NCI-H226 (cell line): Measurements from ENCODE around the gene PEX14.
A peak's percentile ranks its signal among the peaks of the same experiment; 100 is the strongest.

Source experiments
- DNase-seq: peaks from one replicate; pipeline ENCODE4 v3.0.0-alpha.2; 2015

Gene PEX14

DNA sequence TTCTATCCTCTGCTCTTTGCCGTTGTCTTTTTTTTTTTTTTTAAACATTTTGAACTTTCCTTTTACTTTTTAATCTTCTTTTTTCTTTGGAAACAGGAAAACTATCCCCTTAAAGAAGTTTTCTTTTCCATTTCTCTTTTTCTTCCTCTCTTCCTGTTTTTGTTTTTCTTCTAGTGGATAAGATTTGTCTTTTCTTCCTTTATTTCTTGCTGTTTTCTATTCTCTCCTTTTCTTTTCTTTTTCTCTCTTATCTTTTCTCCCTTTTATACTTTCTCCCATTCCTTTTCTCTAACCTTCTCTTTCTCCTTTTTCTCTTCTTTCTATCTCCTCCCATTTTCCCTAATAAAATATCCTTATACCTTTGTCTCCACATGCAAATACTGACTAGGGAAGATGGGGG lies 46.2 kb downstream of the PEX14 start:
- DNase-seq = no peak

DNA sequence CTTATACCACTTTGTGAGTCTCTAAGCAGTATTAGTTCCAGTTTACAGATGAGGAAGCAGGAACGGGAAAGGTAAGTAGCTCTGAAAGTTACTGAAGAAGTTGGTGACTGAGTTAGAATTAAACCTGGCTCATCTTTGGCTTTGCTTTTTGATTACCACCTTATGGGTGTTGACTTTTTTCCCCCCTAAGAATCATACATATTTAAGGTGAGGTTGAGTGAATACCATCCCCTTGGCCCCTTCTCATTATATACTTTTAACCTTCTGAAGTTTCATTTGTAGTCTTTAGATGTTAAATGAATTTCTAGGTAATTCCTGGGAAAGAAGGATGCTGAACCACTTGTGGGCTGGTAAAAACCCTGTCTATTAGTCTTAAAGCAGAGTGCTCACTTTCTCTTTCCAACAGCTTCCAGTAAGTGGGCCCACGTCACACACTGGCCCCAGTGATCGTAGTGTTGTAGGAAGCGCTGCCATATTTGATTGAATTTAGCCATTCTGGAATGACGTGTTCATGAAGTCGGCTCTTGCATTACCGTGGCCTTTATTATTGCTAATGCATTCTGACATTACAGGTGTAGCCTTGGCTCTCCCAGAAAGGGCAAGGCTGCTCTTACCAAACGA lies 46.9 kb downstream of the PEX14 start:
- no peak for DNase-seq

- DNase-seq = no peak
Observed at GRCh38 chr1:10522322-10522860, 47.6 kb downstream of the PEX14 start.

GRCh38 chr1:10525208-10525607 lies 50.5 kb downstream of the PEX14 start:
- DNase-seq = no peak

GRCh38 chr1:10528066-10529014 lies 53.6 kb downstream of the PEX14 start:
- peak; percentile 97 for DNase-seq

GRCh38 chr1:10529091-10529490 lies 54.3 kb downstream of the PEX14 start:
- DNase-seq = no peak

- no peak for DNase-seq
Observed at GRCh38 chr1:10529765-10530164, 55.0 kb downstream of the PEX14 start.

DNA sequence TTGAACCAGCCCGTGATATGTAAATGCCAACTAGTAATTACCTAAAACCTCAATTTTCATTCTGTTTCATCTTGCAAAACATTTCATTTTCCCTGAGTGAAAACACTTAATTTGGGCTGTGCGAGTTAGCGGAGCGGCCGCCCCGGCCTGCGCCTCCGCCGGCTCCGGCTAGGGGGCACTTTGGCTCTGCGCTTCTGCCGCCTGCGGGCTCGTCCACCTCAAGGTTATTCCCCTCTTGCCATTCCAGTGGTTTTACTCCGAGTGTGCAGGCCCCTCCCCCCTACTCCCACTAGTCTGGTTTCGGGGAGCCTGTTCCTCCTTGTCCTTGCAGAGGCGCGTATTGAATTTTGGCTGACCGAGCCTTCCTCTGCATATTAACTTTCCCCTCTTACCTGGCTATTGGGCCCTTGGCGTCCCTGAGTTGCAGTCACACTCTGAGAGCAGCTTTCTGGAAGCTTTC lies 55.6 kb downstream of the PEX14 start:
- DNase-seq = no peak

GRCh38 chr1:10530756-10531495 lies 56.2 kb downstream of the PEX14 start:
- no peak for DNase-seq

DNA sequence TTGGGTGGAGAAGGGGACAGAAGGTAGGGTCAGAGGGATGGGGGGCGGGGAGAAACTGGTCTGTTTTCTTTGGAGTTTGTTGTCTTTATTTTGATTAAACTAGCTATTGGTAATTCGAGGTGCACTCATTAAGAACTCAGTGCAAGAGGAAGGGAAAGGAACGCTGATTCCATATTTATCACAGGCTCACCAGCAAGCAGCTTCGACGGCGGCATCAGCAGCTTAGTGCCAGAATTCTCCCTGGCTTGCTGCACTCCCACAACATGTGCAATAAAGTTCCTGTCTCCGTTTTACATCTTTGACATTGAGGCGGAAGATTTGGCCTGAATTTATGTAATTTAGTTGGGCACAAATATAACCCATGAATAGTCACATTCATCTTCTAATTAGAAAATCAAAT lies 57.6 kb downstream of the PEX14 start:
- DNase-seq = no peak

DNA sequence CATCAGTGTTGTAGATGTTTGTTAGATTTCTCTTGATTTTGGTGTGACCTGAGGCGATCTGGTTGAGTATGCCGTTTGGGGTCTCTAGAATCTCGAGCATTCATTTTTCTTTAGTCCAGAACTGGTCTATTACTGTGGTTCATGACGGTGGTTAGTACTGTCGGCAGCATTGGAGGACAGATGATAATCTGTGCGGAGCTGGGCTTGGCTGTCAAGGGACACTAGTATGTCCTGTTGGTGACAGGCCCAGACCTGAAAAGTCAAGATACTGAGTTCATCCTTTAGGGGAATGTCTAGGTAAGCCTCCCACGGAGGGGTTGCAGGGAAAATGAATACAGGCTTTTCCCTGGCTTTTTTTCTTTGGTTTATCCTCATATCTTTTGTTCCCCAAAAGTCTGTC lies 59.8 kb downstream of the PEX14 start:
- no peak for DNase-seq

DNA sequence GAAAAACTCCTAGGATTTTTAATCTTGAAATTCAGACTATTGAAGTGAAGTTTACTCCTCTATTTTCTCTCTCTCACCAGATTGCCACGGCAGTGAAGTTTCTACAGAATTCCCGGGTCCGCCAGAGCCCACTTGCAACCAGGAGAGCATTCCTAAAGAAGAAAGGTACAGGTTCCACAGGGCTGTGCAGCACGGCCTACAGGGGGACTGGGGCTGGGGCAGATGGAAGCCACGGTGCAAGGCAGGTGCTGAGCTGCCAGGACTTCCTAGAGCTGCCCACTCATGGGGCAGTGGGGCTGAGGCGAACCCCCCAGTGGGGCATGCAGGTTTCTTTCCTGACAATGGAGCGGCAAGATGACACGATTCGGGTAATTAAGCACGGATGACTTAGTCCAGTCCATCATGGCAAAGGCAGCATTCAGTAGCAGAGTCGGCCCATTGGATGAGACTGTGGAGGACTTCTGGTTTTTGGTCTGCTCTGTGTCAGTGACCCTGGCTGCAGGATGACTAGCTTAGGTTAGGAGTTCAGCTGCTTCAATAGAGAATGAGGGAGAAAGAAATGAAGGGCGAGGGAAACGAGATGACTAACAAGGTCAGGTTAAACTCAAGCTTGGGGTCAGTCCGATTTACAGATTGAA lies 61.5 kb downstream of the PEX14 start:
- DNase-seq = no peak

DNA sequence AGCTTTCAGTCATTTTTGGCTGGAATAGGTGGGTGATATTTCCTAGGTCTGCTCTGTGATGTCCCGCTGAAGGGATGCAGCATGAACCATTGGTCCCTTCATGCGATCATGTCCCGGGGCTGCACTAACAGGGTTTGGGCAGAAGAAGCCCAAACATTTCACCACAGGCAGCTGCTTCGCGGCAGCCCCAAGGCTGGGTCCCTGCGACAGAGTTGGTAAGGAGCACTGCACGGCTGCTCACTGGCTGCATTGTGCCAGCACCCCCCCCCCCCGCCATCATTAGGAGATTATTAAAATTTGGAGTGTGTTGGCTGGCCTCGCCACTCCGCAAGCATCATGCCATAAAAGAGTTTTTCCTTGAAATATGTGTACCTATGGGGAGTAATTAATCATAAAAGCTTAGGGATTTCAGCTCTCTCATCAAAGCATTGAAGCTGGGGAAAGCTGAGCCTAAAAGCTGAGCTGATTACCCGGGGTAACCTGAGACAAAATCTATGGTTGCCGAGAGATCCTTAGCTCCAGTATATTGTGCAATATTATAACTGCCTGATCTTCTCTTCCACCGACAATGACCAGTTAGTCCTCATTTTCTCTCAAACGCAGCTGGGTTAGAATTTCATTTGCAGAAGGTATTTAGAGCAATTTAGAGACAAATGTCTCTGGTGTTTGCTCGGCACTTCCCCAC lies 62.5 kb downstream of the PEX14 start:
- no peak for DNase-seq

DNA sequence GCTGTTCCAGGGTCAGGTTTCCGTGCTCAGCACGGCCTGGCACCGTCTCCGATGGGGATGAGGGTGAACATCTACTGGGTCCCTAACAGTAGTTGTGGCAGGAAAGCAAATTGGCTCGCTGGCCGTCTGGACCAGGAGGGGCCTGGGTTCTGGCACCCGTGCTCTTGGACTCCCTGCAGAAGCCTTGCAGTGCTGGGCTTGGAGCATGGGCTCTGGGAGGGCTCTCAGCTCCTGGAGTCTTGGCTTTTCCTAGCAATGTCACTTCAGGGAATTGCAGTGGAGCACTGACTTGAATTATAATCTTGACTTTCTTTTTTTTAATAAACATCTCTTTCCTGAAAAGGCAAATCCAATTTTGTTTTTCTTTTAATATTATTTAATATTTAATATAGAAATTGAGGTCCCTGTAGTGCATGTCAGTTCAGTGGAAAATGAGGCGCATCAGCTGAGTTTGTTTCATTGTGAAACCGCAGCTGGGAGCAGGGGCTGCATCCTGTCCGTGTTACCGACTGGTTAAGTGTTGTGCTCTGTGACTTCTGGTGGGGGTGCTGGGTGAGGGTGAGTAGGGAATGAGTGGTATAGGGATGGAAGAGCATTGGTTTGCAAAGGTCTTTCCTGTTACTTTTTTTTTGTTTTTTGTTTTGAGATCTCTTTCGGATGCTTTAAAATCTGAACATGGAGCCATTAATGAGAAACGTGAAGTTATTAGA lies 64.1 kb downstream of the PEX14 start:
- DNase-seq = no peak

DNA sequence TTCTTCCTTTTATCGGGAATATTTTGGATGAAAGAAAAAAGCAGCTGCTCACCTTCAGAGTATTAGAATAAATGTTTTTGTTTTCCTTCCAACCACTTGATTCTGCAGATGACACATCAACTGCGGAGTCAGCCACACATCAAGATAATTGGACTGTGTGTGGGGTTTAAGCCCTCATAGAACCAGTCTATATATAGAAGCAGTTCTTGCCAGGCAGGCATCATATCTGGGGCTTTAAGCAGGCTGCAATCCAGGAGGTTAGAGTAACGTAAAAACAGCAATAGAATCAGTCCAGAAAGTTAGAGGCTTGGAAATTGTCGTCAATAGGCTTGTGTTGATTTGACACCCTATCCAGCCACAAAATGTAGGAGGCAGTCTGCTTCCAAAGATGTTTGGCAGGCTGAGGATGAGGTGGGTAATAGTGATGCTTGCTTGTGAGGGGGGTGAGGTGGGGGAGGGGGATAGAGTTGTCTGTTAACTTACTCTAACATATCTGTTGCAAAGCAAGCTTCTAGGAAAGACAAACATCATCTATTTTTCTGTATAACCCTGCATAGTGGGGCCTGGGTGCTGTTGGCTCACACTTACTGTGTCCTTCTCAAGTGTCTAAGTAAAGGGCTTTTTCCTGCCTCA lies 64.8 kb downstream of the PEX14 start:
- no peak for DNase-seq

DNA sequence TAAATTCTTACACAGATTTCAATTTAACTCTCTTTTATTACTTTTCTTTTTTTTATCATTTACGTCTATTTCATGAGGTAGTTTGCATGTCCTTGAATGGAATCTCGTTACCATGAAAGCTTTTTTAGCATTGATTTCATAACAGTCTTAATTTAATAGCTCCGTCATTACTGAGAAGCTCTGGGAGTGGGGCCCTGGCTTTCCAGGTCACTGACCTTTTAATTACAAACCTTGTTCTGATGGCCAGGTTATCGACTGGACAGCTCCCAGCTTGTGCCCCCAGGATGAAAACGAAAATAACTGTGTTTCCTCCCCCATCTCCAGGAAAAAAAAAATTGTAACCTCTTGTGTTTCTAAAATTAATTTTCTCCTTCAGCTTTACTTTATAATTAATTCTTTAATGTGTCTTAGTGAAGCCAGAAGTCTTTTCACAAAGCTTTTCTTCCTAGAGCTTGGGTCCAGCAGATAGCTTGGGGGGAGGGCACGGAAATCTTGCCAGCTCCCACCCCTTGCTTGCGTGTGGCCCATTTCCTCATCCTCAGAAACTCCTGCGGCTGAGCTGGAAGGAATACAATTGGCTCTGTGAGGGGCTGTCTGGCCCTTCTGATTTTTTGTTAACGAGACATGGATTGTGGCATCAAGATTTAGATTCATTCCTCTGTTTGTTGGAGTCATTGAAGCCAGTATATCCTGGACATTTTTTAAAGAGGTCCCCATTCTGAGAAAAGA lies 65.7 kb downstream of the PEX14 start:
- no peak for DNase-seq

GRCh38 chr1:10541286-10541685 lies 66.5 kb downstream of the PEX14 start:
- DNase-seq = no peak

GRCh38 chr1:10544239-10544638 lies 69.5 kb downstream of the PEX14 start:
- no peak for DNase-seq

DNA sequence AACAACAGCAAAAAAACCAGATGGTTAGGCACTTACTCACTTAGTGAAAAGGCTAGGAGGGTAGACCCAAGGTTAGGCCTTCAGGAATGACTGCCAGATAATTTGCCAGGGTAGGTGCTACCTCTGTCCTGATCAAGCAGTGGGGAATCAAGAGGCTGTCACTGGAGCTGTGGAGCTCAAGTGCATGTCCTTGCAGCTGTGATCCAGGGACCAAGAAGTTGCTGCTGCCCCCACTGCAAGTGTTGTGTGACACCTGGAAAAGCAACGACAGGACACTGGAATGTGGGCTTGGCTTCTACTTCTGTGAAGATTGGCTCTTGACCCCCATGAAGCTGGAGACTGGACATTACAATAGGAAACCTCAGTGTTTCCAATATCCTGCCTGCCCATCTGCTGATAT lies 72.1 kb downstream of the PEX14 start:
- no peak for DNase-seq
